Left cardiac atrium (tissue), 4 donors: Measurements from ENCODE around the gene ORC3. TPM values are rescaled to one million over a fixed set of nuclear protein-coding genes. Genes with fewer than 3 reads are reported as not detected.
"Not testable (repeated sequence)": the region's sequence is repeated elsewhere in the genome, so short reads cannot be mapped to it uniquely, and the experiment has no call there.

Experiments used
- ATAC-seq, 2 donors: fragments of 200-7000 bp; cut with Tn5 transposase; one replicate each; pipeline ENCODE4 v1.9.1; 2020; ENCODE audit warnings: mild to moderate bottlenecking in 2 of 2, moderate library complexity in 2 of 2
- DNase-seq: peaks from one replicate; pipeline ENCODE4 v3.0.0-alpha.2; 2020
- intact Hi-C, 2 donors: fragments of 100-400 bp; cut with DNase I; formaldehyde crosslinking; loops; one replicate each; pipeline versions ENCODE4 v1.14.1 to v1.15.1; 2022 to 2023
- total RNA-seq, 2 donors: library from RNA; stranded (reverse); fragmentation: NEBNext Ultra II Directional; extraction: Animal tissue kit (Norgen Biotek cat#: 25700); gene quantifications; one replicate each; pipeline ENCODE4 v1.2.1, GENCODE V29; 2021
- donor health status: DM: no; HTN: yes; CAD: no.
- donor health status: DM: no; HTN: yes; CAD: no; lungs with severe emphysema.
- donor health status: DM: yes; HTN: yes; CAD: no.
- donor health status: Dilated cardiomyopathy.

The ORC3 gene
- total RNA-seq, 2 donors from 2014 or later, result 18.5 to 21.2 TPM

GRCh38 chr6:87705070-87705691 is 115.2 kb downstream of the ORC3 start:
- intact Hi-C loops, result loop anchor here in 1 of 2 donors (10.0 kb wide), 1 partner anchor 90 kb away; no protein-coding TSS in a partner anchor
- ATAC-seq (no peak), DNase-seq (no peak)

DNA sequence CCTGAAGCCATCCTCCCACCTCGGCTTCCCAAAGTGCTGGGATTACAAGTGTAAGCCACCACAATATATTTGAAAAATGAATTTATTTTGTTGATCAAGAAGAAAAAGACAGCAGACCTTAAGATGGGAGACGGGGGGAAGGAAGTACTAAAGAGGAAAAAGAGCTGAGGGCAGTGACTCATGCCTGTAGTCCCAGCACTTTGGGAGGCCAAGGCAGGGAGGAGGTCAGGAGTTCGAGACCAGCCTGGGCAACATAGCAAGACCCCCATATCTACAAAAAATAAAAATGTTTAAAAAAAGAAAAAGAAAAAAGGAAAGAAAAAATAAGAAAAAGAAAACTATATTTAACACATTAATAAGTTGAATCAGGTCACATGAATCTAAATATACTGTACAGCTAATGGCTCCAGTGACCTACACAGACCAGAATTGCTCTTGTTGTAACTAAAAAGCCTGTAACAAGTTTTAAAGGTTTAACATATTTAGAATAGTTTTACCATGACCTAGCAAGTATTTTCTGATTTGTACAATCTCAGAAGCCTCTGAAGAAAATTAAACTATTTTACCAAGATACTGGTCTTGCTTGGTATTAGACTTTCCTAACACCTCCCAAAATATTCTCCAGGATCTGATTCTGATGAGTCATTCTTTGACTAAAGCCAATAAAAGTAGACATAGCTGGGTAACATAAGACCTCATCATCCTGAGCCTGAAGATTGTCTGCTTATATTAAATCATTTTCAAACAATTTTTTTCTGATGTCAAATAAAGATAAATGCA is 116.4 kb downstream of the ORC3 start:
- ATAC-seq (no peak), DNase-seq (no peak)
- intact Hi-C loops, result loop anchor here in 1 of 2 donors (10.0 kb wide), 1 partner anchor 88 kb away; no protein-coding TSS in a partner anchor

DNA sequence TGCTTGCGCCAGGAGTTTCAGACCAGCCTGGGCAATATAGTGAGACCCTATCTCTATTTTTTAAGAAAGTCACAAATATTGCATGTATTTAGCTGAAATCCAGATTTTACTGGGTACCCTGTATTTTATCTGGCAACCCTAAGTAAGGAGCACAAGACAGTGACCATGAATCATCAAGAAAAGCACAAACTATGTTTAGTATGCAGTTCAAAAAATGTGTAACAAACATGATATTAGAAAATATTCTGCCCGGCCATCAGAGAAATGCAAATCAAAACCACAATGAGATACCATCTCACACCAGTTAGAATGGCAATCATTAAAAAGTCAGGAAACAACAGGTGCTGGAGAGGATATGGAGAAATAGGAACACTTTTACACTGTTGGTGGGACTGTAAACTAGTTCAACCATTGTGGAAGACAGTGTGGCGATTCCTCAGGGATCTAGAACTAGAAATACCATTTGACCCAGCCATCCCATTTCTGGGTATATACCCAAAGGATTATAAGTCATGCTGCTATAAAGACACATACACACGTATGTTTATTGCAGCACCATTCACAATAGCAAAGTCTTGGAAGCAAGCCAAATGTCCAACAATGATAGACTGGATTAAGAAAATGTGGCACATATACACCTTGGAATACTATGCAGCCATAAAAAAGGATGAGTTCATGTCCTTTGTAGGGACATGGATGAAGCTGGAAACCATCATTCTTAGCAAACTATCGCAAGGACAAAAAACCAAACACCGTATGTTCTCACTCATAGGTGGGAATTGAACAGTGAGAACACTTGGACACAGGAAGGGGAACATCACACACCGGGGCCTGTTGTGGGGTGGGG is 118.9 kb downstream of the ORC3 start:
- not testable (repeated sequence) for DNase-seq, ATAC-seq
- intact Hi-C loops, result loop anchor here in 1 of 2 donors (10.0 kb wide), 1 partner anchor 86 kb away; no protein-coding TSS in a partner anchor

GRCh38 chr6:87710090-87710489 is 120.2 kb downstream of the ORC3 start:
- DNase-seq (no peak), ATAC-seq (no peak)
- intact Hi-C loops, result no loop called here

GRCh38 chr6:87712713-87713112 is 122.8 kb downstream of the ORC3 start:
- DNase-seq, ATAC-seq, intact Hi-C loops: not testable (repeated sequence)

DNA sequence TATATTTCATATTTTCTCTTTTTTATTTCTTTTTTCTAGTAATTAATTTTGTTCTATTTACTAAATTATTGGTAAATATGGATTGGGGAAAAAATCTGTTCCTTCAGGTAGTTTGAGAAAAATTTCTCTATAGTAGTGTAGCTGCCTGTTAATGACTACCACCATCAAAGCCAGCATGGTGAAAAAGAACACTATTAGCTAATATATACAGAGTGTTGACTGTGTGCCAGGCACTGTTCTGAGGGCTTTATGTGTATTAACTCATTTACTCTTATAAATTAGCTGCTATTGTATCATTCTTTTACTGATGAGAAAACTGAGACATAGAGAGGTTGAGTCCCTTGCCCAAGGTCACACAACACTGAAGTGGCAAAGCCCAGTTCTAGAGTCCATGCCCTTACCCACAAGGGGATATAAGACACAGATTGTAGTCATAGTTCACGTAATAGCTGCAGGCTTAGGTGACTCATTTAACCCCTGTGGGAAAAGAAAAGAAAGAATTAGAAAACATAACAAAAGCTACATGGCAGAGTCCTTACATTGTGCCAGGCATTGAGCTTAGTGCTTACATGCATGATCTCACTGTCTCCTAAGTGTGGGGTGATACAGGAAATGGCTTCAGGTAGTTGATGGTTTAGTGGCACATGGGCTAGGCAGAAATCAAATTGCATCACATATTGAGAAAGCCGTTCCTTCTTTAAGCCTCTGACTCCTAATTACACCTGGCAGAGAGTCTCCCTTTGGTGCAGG is 124.3 kb downstream of the ORC3 start:
- DNase-seq (no peak), ATAC-seq (no peak)
- intact Hi-C loops, result no loop called here

Other genes starting within 250 kb of the ORC3 start
- gene C6orf163, start 245.3 kb upstream of the ORC3 start, total RNA-seq, result 1 to 10 TPM; 2.3 to 2.4 TPM
- under 1 TPM; 0.18 to 0.42 TPM for gene CFAP206, start 182.2 kb upstream of the ORC3 start, total RNA-seq
- 10 to 100 TPM; 11.5 to 12.6 TPM for gene SLC35A1, start 117.2 kb upstream of the ORC3 start, total RNA-seq
- gene RARS2, start 148 bp upstream of the ORC3 start, total RNA-seq, result 10 to 100 TPM; 19.0 to 27.9 TPM
- gene AKIRIN2, start 112.1 kb downstream of the ORC3 start, total RNA-seq, result 10 to 100 TPM; 34.0 to 38.1 TPM